Measurements from ENCODE around the gene ITPR1. TPM values are rescaled to one million over a fixed set of nuclear protein-coding genes. Genes with fewer than 3 reads are reported as not detected.

ITPR1 gene
- polyA plus RNA-seq, 1 experiment: 1.4 TPM

- DNase-seq (ENCODE audit: low read depth): no peak
- Histone ChIP-seq H3K27me3 (ENCODE audit: control insufficient read depth, insufficient read depth, low read length) (no peaks in the 10 kb centered on the region), H3K36me3 (ENCODE audit: control insufficient read depth, insufficient read depth, low read length) (no peaks in the 10 kb centered on the region), H3K4me3 (ENCODE audit: low read depth, low read length) (no peak overlapping the region)
- ChIA-PET POLR2A (no interaction called here), CTCF (interaction anchor here (0.9 kb wide), 1 partner anchor 8 kb away, joined by 3 read pairs; no protein-coding TSS in a partner anchor)
- no peak for TF ChIP-seq CTCF (IDR thresholded peaks at IDR 0.05; ENCODE audit: insufficient read depth, low read depth, low read length)
These were observed 43.1 kb downstream of the ITPR1 start for GRCh38 chr3:4536260-4536659.

- DNase-seq (ENCODE audit: low read depth): no peak
These were observed 47.1 kb downstream of the ITPR1 start for GRCh38 chr3:4540267-4540666.

GRCh38 chr3:4543110-4543509, 50.0 kb downstream of the ITPR1 start:
- no peak overlapping the region for H3K4me3 ChIP-seq (ENCODE audit: low read depth, low read length)
- H3K27me3 ChIP-seq (ENCODE audit: control insufficient read depth, insufficient read depth, low read length): no peaks in the 10 kb centered on the region
- ChIA-PET POLR2A (no interaction called here), CTCF (no interaction called here)
- no peaks in the 10 kb centered on the region for H3K36me3 ChIP-seq (ENCODE audit: control insufficient read depth, insufficient read depth, low read length)
- DNase-seq (ENCODE audit: low read depth): no peak
- TF ChIP-seq CTCF (IDR thresholded peaks at IDR 0.05; ENCODE audit: insufficient read depth, low read depth, low read length): no peak

More at GRCh38 chr3:4540267-4540666, 47.1 kb downstream of the ITPR1 start:
- TF ChIP-seq CTCF (IDR thresholded peaks at IDR 0.05; ENCODE audit: insufficient read depth, low read depth, low read length): no peak
- CTCF ChIA-PET: no interaction called here
- POLR2A ChIA-PET: no interaction called here
- no peaks in the 10 kb centered on the region for H3K36me3 ChIP-seq (ENCODE audit: control insufficient read depth, insufficient read depth, low read length)
- no peak overlapping the region for H3K4me3 ChIP-seq (ENCODE audit: low read depth, low read length)
- H3K27me3 ChIP-seq (ENCODE audit: control insufficient read depth, insufficient read depth, low read length): no peaks in the 10 kb centered on the region

- H3K4me3 ChIP-seq (ENCODE audit: low read depth, low read length): no peak overlapping the region
- H3K36me3 ChIP-seq (ENCODE audit: control insufficient read depth, insufficient read depth, low read length): no peaks in the 10 kb centered on the region
- ChIA-PET POLR2A (no interaction called here), CTCF (no interaction called here)
- no peak for TF ChIP-seq CTCF (IDR thresholded peaks at IDR 0.05; ENCODE audit: insufficient read depth, low read depth, low read length)
- H3K27me3 ChIP-seq (ENCODE audit: control insufficient read depth, insufficient read depth, low read length): no peaks in the 10 kb centered on the region
- no peak for DNase-seq (ENCODE audit: low read depth)
These were observed 53.4 kb downstream of the ITPR1 start for GRCh38 chr3:4546346-4547178.

- ChIA-PET CTCF (no interaction called here), POLR2A (no interaction called here)
- TF ChIP-seq CTCF (IDR thresholded peaks at IDR 0.05; ENCODE audit: insufficient read depth, low read depth, low read length): no peak
- no peak for DNase-seq (ENCODE audit: low read depth)
- H3K27me3 ChIP-seq (ENCODE audit: control insufficient read depth, insufficient read depth, low read length): no peaks in the 10 kb centered on the region
- no peak overlapping the region for H3K4me3 ChIP-seq (ENCODE audit: low read depth, low read length)
- no peaks in the 10 kb centered on the region for H3K36me3 ChIP-seq (ENCODE audit: control insufficient read depth, insufficient read depth, low read length)
These were observed 54.7 kb downstream of the ITPR1 start for GRCh38 chr3:4547799-4548198.
